PC-3 (cell line): ENCODE measurements around the gene LIN37.

Source experiments
- CTCF ChIP-seq: fragments of 300-600 bp; sonication (generic); conservative IDR thresholded peaks from 2 replicates; pipeline ENCODE4 v1.5.1; 2017; ENCODE audit warnings: antibody characterized with exemption, low read depth, mild to moderate bottlenecking, low read length
- EZH2 ChIP-seq: fragments of 300-600 bp; sonication (generic); IDR thresholded peaks from one replicate; pipeline ENCODE4 v1.6.1; 2017; ENCODE audit warnings: antibody characterized with exemption, mild to moderate bottlenecking, low read length; ENCODE audit not compliant: unreplicated experiment

DNA sequence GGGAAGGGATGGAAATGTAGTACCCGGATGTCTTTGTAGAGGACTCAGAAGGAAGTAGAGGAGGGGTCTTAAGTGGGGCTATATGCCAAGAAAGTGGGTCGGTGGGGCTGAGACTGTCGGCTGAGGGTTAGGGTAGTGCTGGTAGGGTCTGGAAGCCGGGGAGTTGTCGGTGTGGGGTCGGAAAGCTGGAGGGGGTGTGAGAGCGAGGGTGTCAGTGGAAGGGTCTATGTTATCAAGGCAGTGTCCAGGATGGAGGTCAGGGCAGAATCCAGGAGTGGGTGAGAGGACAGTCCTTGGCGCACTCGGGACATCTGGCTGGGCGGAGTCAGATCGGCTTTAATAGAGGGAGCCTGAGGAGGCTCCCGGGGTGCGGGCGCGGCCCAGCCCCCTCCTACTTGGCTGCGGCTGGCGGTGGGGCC, 6.8 kb downstream of the LIN37 start:
- TF ChIP-seq CTCF (no peak), EZH2 (no peak)
